ENCODE results near the gene MED20.

The MED20 gene

GRCh38 chr6:41885930-41886329 lies 35.0 kb downstream of the MED20 start:
- no peak overlapping the region for H3K4me3 ChIP-seq (ENCODE audit: low read length)
- TF ChIP-seq, protein P1, sequence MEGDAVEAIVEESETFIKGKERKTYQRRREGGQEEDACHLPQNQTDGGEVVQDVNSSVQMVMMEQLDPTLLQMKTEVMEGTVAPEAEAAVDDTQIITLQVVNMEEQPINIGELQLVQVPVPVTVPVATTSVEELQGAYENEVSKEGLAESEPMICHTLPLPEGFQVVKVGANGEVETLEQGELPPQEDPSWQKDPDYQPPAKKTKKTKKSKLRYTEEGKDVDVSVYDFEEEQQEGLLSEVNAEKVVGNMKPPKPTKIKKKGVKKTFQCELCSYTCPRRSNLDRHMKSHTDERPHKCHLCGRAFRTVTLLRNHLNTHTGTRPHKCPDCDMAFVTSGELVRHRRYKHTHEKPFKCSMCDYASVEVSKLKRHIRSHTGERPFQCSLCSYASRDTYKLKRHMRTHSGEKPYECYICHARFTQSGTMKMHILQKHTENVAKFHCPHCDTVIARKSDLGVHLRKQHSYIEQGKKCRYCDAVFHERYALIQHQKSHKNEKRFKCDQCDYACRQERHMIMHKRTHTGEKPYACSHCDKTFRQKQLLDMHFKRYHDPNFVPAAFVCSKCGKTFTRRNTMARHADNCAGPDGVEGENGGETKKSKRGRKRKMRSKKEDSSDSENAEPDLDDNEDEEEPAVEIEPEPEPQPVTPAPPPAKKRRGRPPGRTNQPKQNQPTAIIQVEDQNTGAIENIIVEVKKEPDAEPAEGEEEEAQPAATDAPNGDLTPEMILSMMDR (conservative IDR thresholded peaks at IDR 0.05; ENCODE audit: low read depth, low read length) = no peak
- DNase-seq (ENCODE audit: low read depth) = no peak

- TF ChIP-seq, protein P1 (conservative IDR thresholded peaks at IDR 0.05; ENCODE audit: low read depth, low read length) = no peak
Observed at GRCh38 chr6:41884957-41885356, 36.0 kb downstream of the MED20 start.

GRCh38 chr6:41881506-41881905 lies 39.4 kb downstream of the MED20 start:
- DNase-seq (ENCODE audit: low read depth) = no peak
- TF ChIP-seq, protein P1 (conservative IDR thresholded peaks at IDR 0.05; ENCODE audit: low read depth, low read length) = no peak
- H3K4me3 ChIP-seq (ENCODE audit: low read length) = no peak overlapping the region

More at GRCh38 chr6:41884957-41885356, 36.0 kb downstream of the MED20 start:
- no peak for DNase-seq (ENCODE audit: low read depth)
- no peak overlapping the region for H3K4me3 ChIP-seq (ENCODE audit: low read length)

DNA sequence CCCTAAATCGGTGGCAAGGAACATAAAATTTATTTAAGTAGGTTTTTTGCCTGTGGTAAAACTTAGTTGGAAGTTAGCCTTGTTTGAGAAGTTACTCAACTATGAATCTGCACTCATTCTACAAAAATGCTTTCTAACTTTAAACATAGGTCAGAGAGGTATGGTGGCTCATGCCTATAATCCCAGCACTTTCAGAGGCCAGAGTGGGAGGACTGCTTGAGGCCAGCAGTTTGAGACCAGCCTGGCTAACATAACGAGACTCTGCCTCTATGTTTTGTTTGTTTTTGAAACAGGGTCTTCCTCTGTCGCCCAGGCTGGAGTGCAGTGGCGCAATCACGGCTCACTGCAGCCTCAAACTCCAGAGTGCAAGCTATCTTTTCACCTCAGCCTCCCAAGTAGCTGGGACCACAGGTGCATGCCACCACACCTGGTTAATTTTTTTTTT lies 42.0 kb downstream of the MED20 start:
- DNase-seq (ENCODE audit: low read depth) = no peak
- no peak overlapping the region for H3K4me3 ChIP-seq (ENCODE audit: low read length)
- TF ChIP-seq, protein P1 (conservative IDR thresholded peaks at IDR 0.05; ENCODE audit: low read depth, low read length) = no peak

DNA sequence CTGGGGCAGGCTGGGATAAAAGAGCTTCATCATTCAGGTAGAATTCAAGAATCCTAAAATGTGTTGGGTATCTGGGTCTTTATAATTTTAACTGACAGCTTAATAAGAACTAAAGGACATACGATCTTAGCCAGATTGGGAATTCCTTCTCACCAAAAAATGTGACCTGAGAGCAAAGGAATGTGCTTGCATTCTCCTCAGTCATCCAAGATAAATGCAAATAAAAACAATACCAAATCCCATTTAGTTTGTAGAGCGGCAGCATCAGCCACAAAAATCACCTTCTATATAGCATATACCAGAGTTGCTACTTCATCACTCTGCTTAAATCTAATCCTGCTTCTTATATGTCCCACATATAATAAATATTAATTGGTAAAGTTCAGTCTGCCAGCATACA lies 42.7 kb downstream of the MED20 start:
- TF ChIP-seq, protein P1 (conservative IDR thresholded peaks at IDR 0.05; ENCODE audit: low read depth, low read length) = no peak
- DNase-seq (ENCODE audit: low read depth) = no peak
- H3K4me3 ChIP-seq (ENCODE audit: low read length) = no peak overlapping the region

GRCh38 chr6:41877051-41877680 lies 43.8 kb downstream of the MED20 start:
- TF ChIP-seq, protein P1 (conservative IDR thresholded peaks at IDR 0.05; ENCODE audit: low read depth, low read length) = no peak
- DNase-seq (ENCODE audit: low read depth) = no peak
- H3K4me3 ChIP-seq (ENCODE audit: low read length) = no peak overlapping the region

DNA sequence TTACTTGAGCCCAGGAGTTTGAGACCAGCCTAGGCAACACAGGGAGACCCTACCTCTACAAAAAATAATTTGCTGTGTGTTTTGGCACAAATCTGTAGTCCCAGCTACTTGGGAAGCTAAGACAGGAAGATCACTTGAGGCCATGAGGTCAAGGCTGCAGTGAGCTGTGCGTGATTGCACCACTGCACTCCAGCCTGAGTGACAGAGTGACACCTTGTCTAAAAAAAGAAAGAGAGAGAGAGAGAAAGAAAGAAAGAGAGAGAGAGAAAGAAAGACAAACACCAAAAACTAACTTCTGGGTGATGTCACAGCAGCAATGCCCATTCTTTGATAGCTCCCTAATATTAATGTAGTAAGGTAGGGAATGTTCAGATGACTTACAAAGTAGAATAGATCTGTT lies 46.2 kb downstream of the MED20 start:
- no peak overlapping the region for H3K4me3 ChIP-seq (ENCODE audit: low read length)
- TF ChIP-seq, protein P1 (conservative IDR thresholded peaks at IDR 0.05; ENCODE audit: low read depth, low read length) = no peak
- DNase-seq (ENCODE audit: low read depth) = no peak

All from retinal pigment epithelial cell (primary cell).